GM23338 (cell line): ENCODE measurements around the gene TRIM52.

ENCODE experiments used
- CREB1 ChIP-seq: fragments of 250-450 bp; sonication (Bioruptor Pico); IDR thresholded peaks from 2 replicates; pipeline ENCODE4 v1.5.0; 2020; ENCODE audit warnings: low read depth, mild to moderate bottlenecking, moderate library complexity
- JUNB ChIP-seq: IDR thresholded peaks from one replicate; pipeline ENCODE4 v1.6.1; 2016; ENCODE audit warnings: antibody characterized with exemption; ENCODE audit not compliant: unreplicated experiment
- POLR2AphosphoS5 ChIP-seq: IDR thresholded peaks from 2 replicates; pipeline ENCODE4 v1.6.1; 2016; ENCODE audit warnings: antibody characterized with exemption, low read depth
- TF ChIP-seq, protein P1 (sequence below), 2 experiments: fragments of 200-600 bp in 1 of 2; sonication (generic) in 1 of 2; conservative IDR thresholded peaks; 2 replicates each; pipeline versions ENCODE4 v1.5.1 to v1.6.1; 2016 to 2017; ENCODE audit warnings: antibody characterized with exemption in 2 of 2, low read depth in 2 of 2, mild to moderate bottlenecking in 2 of 2, moderate library complexity in 1 of 2

DNA sequence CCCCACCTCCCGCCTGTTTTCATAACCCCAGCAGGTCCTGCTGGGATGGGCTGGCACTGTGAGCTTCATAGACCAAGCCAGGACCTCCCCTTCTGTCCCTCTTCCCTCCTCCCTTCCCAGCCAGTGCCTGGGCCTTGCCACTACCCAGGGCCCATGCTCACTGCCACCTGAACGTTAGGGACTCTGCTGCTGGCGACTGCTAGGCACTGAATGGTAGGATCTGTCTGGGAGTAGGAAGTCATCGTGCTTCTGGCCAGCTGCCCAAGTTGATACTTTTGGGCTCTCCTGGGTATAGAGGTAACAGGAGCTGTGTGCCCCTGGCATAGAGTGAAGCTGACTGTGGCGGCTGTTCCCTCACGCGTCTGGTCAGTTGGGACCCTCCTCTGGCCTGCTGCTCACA is 29.5 kb downstream of the TRIM52 start:
- TF ChIP-seq POLR2AphosphoS5 (no peak), CREB1 (CRISPR knock-in tag) (no peak), JUNB (no peak)
- TF ChIP-seq, protein P1, sequence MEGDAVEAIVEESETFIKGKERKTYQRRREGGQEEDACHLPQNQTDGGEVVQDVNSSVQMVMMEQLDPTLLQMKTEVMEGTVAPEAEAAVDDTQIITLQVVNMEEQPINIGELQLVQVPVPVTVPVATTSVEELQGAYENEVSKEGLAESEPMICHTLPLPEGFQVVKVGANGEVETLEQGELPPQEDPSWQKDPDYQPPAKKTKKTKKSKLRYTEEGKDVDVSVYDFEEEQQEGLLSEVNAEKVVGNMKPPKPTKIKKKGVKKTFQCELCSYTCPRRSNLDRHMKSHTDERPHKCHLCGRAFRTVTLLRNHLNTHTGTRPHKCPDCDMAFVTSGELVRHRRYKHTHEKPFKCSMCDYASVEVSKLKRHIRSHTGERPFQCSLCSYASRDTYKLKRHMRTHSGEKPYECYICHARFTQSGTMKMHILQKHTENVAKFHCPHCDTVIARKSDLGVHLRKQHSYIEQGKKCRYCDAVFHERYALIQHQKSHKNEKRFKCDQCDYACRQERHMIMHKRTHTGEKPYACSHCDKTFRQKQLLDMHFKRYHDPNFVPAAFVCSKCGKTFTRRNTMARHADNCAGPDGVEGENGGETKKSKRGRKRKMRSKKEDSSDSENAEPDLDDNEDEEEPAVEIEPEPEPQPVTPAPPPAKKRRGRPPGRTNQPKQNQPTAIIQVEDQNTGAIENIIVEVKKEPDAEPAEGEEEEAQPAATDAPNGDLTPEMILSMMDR (conservative IDR thresholded peaks at IDR 0.05; ENCODE audit: low read depth in 2 of 2) = no peak
